PC-9 (cell line): ENCODE results near the gene CYP2R1.

Source experiments
- CTCF ChIP-seq: fragments of 200-600 bp; sonication (generic); conservative IDR thresholded peaks from 2 replicates; pipeline ENCODE4 v1.6.1; 2017; ENCODE audit warnings: mixed run types, antibody characterized with exemption, mild to moderate bottlenecking, moderate library complexity
- EZH2 ChIP-seq: fragments of 200-600 bp; sonication (generic); IDR thresholded peaks from 2 replicates; pipeline ENCODE4 v1.8.0; 2017; ENCODE audit warnings: antibody characterized with exemption, low read depth

DNA sequence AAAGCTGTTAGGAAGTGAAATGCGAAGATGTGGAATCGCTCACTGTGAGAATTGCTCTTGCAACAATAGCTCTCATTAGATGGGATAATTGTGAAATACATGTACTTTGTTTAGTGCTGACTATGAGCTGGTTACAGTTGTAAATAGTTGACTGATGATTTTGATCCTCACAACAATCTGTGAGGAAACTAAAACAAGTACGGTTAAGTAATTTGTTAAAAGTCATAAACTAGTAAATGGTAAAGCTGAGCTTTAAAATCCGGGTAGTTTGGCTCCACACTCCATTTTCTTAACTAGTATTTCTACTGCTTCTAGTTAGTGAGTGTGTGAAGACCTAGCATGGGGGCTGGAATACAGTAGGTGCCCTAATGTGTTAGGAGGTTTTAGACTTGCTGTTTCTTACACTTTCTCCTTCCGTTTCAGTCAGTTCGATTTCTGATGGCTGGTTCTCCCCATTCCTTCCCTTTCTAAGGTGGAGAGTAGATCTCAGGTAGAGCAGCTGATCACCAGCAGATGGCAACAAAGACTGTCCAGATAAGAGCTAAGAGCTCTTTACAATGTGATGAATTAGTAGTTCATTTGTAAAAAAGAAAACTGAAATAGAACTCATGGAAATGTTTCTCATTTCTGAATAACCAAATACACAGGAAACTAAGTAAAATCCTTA lies 16.3 kb upstream of the CYP2R1 start:
- TF ChIP-seq CTCF = peak; percentile 67
- no peak for TF ChIP-seq EZH2
